T47D (cell line): Measurements from ENCODE around the gene ABCA6.

Experiments used
- DNase-seq, 2 experiments: peaks; one replicate each; pipeline versions ENCODE4 v3.0.0 to v3.0.0-alpha.2; 2011 to 2012; ENCODE audit warnings: low read depth in 1 of 2, low spot score in 1 of 2
- JUND ChIP-seq: IDR thresholded peaks from 2 replicates; pipeline ENCODE4 v1.6.1; 2012; ENCODE audit warnings: low read depth
- in situ Hi-C: cut with HindIII; loops from 2 replicates; pipeline ENCODE4 v1.10.0; 2016; ENCODE audit warnings: low sequenced_read_pairs, low pct_unique_long_range_greater_than_20kb

The ABCA6 gene

GRCh38 chr17:69047368-69048263 lies 94.1 kb downstream of the ABCA6 start:
- no peak for TF ChIP-seq JUND
- in situ Hi-C loops, result no loop called here
- no peak for DNase-seq

DNA sequence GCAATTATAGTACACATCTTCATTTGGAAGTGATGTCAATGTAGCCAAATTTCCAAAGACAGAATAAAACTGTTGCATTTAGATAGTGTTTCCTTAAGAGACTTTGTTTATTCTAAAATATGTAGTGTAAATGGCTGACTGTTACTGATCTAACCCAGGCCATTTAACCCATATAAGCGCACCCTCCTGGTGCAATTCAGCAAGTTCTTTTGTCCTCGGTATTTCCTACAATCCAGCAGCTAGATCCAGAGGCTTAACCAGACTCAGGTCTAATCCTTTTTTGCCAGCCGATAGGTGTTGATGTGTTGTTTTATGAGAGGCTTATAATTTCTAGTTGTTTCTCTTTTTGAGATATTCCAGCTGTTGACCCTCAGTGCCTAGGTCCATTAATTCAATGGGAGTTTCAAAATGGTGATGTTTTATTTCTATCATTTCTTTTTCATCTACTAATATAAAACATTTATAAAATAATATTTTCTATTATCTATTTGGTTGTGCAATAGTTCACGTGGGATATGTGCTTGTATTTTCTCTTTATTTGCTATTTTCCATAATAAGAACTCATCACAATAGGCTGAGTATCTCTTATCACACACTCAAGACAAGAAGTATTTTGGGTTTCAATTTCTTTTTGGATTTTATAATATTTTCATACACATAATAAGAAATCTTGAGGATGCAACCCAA lies 95.4 kb downstream of the ABCA6 start:
- DNase-seq, result no peak
- no peak for TF ChIP-seq JUND

DNA sequence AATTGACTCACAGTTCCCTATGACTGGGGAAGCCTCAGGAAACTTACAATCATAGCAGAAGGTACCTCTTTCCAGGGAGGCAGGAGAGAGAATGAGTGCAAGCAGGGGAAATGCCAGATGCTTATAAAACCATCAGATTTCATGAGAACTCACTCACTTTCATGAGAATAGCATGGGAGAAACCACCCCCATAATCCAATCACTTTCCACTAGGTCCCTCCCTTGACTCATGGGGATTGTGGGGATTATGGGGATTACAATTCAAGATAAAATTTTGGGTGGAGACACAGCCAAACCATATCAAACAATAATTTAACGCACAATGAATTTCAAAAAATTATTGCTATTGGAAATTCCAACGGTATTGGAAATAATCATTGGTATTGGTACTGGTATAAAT lies 96.0 kb downstream of the ABCA6 start:
- no peak for TF ChIP-seq JUND
- DNase-seq, result no peak
- in situ Hi-C loops, result no loop called here

More for the DNA sequence above, 95.4 kb downstream of the ABCA6 start:
- in situ Hi-C loops, result no loop called here

GRCh38 chr17:69044371-69044770 lies 97.3 kb downstream of the ABCA6 start:
- in situ Hi-C loops, result no loop called here
- TF ChIP-seq JUND, result no peak
- no peak for DNase-seq

DNA sequence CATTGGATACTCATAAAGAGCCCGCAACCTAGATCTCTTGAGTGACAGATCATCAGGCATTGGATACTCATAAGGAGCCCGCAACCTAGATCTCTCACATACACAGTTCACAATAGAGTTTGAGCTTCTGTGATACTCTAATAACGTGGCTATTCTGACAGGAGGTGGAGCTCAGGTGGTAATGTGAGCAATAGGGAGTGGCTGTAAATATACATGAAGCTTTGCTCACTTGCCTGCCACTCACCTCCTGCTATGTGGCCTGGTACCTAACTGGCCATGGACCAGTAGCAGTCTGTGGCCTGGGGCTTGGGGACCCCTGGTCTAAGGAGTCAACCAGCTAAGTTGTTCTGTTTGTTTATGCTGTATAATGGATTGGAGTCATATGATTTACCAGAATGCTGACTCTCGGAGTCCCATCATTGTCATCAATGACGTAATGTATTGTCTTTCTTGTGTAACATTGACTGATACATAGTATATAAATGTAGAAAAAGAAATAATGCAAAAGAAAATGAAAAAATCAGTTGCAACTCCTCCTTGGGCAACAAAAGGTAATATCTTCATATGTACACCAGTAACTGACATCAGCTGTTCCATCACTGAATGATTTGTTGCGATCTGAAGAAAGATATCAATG lies 98.5 kb downstream of the ABCA6 start:
- no peak for TF ChIP-seq JUND
- no peak for DNase-seq
- in situ Hi-C loops, result no loop called here

GRCh38 chr17:69042308-69042707 lies 99.4 kb downstream of the ABCA6 start:
- no peak for DNase-seq
- in situ Hi-C loops, result no loop called here
- TF ChIP-seq JUND, result no peak

GRCh38 chr17:69031839-69032238 lies 109.9 kb downstream of the ABCA6 start:
- no peak for DNase-seq
- no peak for TF ChIP-seq JUND
- in situ Hi-C loops, result no loop called here

GRCh38 chr17:69030169-69030568 lies 111.5 kb downstream of the ABCA6 start:
- TF ChIP-seq JUND, result no peak
- DNase-seq, result no peak

More at GRCh38 chr17:69030169-69030568, 111.5 kb downstream of the ABCA6 start:
- in situ Hi-C loops, result no loop called here
